Epithelial cell of esophagus (primary cell): ENCODE data around the gene CNTROB.

Experiments used
- DNase-seq: peaks from one replicate; pipeline ENCODE4 v3.0.0; 2010; ENCODE audit warnings: low read depth
- H3K4me3 ChIP-seq: 2 replicates; pipeline ENCODE4 v1.5.1; 2011; ENCODE audit warnings: mild to moderate bottlenecking, low read length, control low read depth
- CTCF ChIP-seq: IDR thresholded peaks from 2 replicates; pipeline ENCODE4 v1.5.1; 2011; ENCODE audit warnings: low read depth, mild to moderate bottlenecking, low read length, control low read depth, inconsistent platforms; ENCODE audit not compliant: insufficient read depth; ENCODE audit errors: missing control alignments

CNTROB gene

DNA sequence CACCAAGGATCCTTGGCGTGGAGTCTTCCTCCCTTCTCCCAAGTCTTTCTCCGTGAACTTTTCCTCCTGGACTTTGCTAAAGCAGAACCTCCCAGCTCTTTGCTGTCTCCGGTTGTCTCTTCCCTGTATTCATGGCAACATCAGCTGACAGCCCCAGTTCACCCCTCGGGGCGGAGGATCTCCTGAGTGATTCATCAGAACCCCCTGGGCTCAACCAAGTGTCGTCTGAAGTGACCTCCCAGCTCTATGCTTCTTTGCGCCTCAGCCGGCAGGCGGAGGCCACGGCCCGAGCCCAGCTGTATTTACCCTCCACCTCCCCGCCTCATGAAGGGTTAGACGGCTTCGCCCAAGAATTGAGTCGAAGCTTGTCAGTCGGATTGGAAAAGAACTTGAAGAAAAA is 943 bp downstream of the CNTROB start:
- TF ChIP-seq CTCF, result peak; percentile 36
- peak; percentile 44 for DNase-seq
- H3K4me3 ChIP-seq, result peak overlapping the region; percentile 98

GRCh38 chr17:7935859-7936258 is 3.9 kb downstream of the CNTROB start:
- TF ChIP-seq CTCF, result no peak
- no peak overlapping the region for H3K4me3 ChIP-seq

DNA sequence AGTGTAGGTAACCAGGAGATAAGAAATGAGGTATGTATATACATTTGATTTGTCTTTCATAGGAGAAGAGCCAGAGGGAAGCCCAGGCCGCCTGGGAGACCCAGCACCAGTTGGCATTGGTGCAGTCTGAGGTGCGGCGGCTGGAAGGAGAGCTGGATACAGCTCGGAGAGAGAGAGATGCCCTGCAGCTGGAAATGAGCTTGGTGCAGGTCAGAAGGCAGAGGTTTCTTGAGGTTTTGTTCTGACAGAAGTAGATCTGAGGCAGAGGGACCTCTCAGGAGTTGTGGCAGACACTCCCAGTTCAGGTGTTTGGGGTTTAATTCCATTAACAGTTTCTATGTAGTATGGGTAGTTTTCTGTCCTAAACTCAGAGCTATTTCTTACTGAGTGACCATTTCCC is 8.0 kb downstream of the CNTROB start:
- TF ChIP-seq CTCF, result no peak
- no peak for DNase-seq
- H3K4me3 ChIP-seq, result no peak overlapping the region

More at GRCh38 chr17:7935859-7936258, 3.9 kb downstream of the CNTROB start:
- no peak for DNase-seq

GRCh38 chr17:7940743-7941142 is 8.7 kb downstream of the CNTROB start:
- TF ChIP-seq CTCF, result no peak
- no peak for DNase-seq
- no peak overlapping the region for H3K4me3 ChIP-seq

GRCh38 chr17:7943291-7943690 is 11.3 kb downstream of the CNTROB start:
- H3K4me3 ChIP-seq, result no peak overlapping the region
- no peak for TF ChIP-seq CTCF
- DNase-seq, result no peak

- no peak for TF ChIP-seq CTCF
- no peak overlapping the region for H3K4me3 ChIP-seq
- no peak for DNase-seq
Observed at GRCh38 chr17:7944326-7944725, 12.3 kb downstream of the CNTROB start.

DNA sequence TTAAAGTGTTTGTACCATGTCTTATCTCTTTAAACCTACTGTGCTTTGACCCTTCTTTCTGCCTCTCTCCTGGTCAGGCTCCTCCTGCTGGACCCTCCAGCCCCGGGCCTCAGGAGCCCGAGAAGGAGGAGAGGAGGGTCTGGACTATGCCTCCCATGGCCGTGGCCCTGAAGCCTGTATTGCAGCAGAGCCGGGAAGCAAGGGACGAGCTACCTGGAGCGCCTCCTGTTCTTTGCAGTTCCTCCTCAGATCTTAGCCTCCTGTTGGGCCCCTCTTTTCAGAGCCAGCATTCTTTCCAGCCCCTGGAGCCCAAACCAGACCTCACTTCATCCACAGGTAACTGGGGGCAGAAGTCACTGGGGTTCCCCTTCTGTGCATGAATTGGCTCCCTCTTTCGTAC is 13.6 kb downstream of the CNTROB start:
- DNase-seq, result no peak
- no peak for TF ChIP-seq CTCF
- H3K4me3 ChIP-seq, result no peak overlapping the region
